IPS-15b (cell line): ENCODE measurements around the gene TMEM86A.
"Not testable (repeated sequence)": the region's sequence is repeated elsewhere in the genome, so short reads cannot be mapped to it uniquely, and the experiment has no call there.

Source experiments
- H3K27me3 ChIP-seq: one replicate; pipeline ENCODE4 v1.6.1; 2013; ENCODE audit warnings: low read length; ENCODE audit not compliant: control insufficient read depth, insufficient read depth
- H3K36me3 ChIP-seq: one replicate; pipeline ENCODE4 v1.6.1; 2013; ENCODE audit warnings: low read length; ENCODE audit not compliant: control insufficient read depth, insufficient read depth
- H3K4me1 ChIP-seq: one replicate; pipeline ENCODE4 v1.6.1; 2013; ENCODE audit warnings: mild to moderate bottlenecking, low read length; ENCODE audit not compliant: control insufficient read depth, insufficient read depth
- H3K4me3 ChIP-seq: one replicate; pipeline ENCODE4 v1.5.1; 2013; ENCODE audit warnings: low read depth, low read length
- H3K9ac ChIP-seq: one replicate; pipeline ENCODE4 v1.6.1; 2013; ENCODE audit warnings: low read depth, mild to moderate bottlenecking, low read length
- H3K9me3 ChIP-seq: one replicate; pipeline ENCODE4 v1.6.1; 2013; ENCODE audit warnings: mild to moderate bottlenecking, low read length; ENCODE audit not compliant: control insufficient read depth, insufficient read depth

The TMEM86A gene, protein sequence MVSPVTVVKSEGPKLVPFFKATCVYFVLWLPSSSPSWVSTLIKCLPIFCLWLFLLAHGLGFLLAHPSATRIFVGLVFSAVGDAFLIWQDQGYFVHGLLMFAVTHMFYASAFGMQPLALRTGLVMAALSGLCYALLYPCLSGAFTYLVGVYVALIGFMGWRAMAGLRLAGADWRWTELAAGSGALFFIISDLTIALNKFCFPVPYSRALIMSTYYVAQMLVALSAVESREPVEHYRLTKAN

DNA sequence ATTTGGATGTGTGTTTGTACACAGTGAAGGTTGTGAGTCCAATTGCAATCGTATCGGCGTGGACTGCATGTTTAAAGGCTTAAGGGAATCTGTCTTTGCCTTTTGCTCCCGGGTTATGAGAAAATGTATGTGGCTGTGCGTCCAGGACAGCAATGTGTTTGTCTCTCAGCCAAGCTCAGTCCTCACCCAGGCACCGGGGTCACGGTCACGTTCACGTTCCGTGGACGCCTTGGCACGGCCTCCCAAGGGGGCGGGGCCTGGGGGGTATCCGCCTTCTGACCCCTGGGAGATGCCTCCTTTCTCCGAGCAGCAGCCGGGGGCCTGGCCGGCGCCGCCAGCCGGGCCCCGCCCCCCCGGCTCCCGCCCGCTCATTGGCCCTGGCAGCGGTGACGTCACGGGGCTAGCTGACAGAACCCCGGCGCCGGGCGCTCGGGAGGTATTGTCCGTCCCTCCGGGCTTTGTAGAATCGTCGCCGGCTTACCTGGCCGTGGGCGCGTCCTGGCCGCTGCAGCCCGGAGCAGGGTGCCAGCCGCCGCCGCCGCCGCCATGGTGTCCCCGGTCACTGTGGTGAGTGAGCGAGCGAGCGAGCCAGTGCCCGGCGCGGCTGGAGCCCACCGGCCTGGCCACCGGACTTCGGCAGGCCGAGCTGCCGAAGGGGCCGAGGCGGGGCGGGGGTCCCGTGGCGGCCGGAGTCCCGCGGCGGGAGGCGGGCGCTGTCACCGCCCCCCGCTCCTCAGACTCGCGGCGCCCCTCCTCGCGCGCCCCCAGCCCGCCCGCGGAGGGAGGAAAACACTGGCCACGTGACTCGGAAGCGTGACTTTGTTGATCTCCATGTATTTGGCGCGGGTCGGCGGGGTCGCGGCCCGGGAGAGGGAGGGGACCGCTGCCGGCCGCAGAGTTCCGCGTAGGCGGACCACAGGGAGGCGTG lies at the start of gene TMEM86A:
Gene TMEM86A (plus strand): TSS at position 439 of the 928 bp plus-strand sequence. CDS start 108 bp downstream, at position 547.
- no peaks in the 10 kb centered on the region for H3K9me3 ChIP-seq
- H3K4me3 ChIP-seq: peak within 1 kb of the TSS; percentile 65
- H3K36me3 ChIP-seq: no peaks in the 10 kb centered on the region
- H3K4me1 ChIP-seq: peaks cover 2% of the 10 kb centered on the region
- no peak within 1 kb of the TSS for H3K9ac ChIP-seq
- H3K27me3 ChIP-seq: peaks cover 30% of the 10 kb centered on the region

DNA sequence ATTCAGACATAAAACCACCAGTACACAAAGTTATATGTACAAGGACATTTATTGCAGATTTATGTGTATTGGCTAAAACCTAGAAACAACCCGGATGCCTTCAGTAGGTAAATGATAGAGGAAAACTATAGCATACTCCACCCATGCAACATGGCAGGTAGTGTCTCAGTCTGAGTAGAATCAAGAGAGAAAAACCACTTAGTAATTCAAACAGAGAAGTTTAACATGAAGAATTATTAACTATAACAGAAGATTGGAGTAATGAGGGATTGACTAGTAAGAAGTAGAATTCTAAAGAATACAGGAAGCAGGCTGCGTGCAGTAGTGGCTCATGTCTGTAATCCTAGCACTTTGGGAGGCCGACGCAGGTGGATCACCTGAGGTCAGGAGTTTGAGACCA lies 48.2 kb upstream of the TMEM86A start:
- H3K9me3 ChIP-seq: no peaks in the 10 kb centered on the region
- no peaks in the 10 kb centered on the region for H3K4me1 ChIP-seq
- no peaks in the 10 kb centered on the region for H3K36me3 ChIP-seq
- H3K9ac ChIP-seq: no peak overlapping the region
- H3K27me3 ChIP-seq: no peaks in the 10 kb centered on the region
- H3K4me3 ChIP-seq: no peak overlapping the region

DNA sequence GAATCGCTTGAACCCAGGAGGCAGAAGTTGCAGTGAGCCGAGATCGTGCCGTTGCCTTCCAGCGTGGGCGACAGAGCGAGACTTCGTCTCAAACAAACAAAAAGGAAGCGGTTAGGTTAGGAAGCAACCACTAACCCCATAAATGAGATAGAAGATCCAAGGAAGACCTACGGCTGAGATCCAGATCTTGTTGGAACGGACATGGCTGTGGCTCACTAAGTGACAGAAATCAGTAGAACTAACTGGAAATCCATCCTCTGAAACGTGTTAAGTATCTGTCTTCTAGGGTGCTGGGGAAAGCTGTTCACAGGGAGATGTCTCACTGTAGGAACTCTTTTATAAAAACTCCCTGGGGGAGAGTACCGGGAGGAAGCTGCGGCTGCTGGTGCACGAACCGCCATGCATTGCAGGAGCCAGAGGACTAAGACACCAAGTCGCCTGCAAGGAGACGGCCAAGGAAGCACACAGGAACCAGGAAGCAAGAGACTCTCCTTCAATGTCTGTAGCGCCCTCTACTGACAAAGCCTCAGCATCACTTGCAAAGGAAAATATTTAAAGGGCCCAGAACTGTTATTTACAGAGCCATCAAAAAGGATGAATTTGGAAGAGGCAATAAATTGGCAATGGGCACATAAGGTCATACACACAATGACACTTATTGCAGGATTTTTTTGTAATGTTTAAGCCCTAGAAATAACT lies 47.6 kb upstream of the TMEM86A start:
- Histone ChIP-seq H3K9ac (no peak overlapping the region), H3K36me3 (no peaks in the 10 kb centered on the region), H3K9me3 (no peaks in the 10 kb centered on the region), H3K27me3 (no peaks in the 10 kb centered on the region), H3K4me3 (peak overlapping the region; percentile 33), H3K4me1 (no peaks in the 10 kb centered on the region)

DNA sequence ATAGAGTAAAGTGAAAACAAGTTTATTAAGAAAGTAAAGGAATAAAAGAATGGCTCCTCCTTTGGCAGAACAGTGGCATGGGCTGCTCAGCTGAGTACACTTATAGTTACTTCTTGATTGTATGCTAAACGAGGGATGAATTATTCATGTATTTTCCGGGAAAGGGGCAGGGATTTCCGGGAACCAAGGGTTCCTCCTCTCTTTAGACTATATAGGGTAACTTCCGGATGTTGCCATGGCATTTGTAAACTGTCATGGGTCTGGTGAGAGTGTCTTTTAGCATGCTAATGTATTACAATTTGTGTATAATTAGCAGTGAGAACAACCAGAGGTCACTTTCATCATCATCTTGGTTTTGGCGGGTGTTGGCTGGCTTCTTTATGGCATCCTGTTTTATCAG lies 40.9 kb upstream of the TMEM86A start:
- Histone ChIP-seq H3K27me3 (no peaks in the 10 kb centered on the region), H3K4me1 (no peaks in the 10 kb centered on the region), H3K9ac (no peak overlapping the region), H3K4me3 (no peak overlapping the region), H3K9me3 (peaks cover 5% of the 10 kb centered on the region), H3K36me3 (no peaks in the 10 kb centered on the region)

DNA sequence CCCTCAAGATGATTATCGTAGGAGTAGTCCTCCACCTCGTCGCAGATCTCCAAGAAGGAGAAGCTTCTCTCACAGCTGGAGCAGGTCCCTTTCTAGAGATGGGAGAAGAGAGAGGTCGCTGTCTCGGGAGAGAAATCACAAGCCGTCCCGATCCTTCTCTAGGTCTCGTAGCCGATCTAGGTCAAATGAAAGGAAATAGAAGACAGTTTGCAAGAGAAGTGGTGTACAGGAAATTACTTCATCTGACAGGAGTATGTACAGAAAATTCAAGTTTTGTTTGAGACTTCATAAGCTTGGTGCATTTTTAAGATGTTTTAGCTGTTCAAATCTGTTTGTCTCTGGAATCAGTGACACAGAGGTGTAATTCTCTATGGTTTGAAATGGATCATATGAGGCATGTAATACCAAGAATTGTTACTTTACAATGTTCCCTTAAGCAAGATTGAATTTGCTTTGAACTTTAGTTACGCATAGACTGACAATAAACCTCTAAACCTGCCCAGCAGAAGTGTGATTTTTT lies 33.2 kb upstream of the TMEM86A start:
- H3K36me3 ChIP-seq, H3K9ac ChIP-seq: not testable (repeated sequence)

DNA sequence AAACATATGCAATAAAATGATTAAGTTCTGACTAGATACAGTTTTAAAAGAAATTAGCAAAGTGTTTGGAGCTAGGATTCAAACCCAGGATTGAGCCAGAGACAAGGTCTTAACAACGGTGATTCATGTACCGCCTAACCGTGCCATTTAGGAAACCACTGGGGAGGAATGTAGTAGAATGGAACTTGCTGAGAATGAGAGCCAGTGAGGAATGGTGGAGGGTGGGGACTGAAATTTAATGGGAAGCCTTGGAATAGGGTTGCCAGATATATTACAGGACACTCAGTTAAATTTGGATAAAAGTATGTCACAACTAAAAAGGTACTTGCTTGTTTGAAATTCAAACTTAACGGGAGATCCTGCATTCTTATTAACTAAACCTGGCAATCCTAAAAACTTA lies 30.4 kb upstream of the TMEM86A start:
- Histone ChIP-seq H3K4me1 (no peaks in the 10 kb centered on the region), H3K9ac (no peak overlapping the region), H3K36me3 (no peaks in the 10 kb centered on the region), H3K27me3 (no peaks in the 10 kb centered on the region), H3K4me3 (no peak overlapping the region), H3K9me3 (no peaks in the 10 kb centered on the region)

More for the DNA sequence above, 33.2 kb upstream of the TMEM86A start:
- not testable (repeated sequence) for H3K27me3 ChIP-seq, H3K4me1 ChIP-seq, H3K9me3 ChIP-seq, H3K4me3 ChIP-seq

DNA sequence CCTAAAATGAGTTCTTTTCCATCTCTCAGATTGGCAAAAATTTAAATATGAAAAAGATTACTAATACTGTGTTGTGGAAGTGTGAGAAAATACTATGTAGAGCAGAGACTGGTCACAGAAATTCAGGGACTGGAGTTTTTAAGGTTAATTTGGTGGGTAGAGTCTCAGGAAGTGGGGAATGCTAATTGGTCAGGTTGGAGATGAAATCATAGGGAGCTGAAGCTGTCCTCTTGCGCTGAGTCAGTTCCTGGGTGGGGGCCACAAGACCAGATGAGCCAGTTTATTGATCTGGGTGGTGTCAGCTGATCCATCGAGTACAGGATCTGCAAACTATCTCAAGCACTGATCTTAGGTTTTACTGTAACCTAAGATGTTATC lies 29.4 kb upstream of the TMEM86A start:
- Histone ChIP-seq H3K27me3 (no peaks in the 10 kb centered on the region), H3K4me1 (no peaks in the 10 kb centered on the region), H3K36me3 (no peaks in the 10 kb centered on the region), H3K9me3 (no peaks in the 10 kb centered on the region), H3K9ac (no peak overlapping the region), H3K4me3 (no peak overlapping the region)

DNA sequence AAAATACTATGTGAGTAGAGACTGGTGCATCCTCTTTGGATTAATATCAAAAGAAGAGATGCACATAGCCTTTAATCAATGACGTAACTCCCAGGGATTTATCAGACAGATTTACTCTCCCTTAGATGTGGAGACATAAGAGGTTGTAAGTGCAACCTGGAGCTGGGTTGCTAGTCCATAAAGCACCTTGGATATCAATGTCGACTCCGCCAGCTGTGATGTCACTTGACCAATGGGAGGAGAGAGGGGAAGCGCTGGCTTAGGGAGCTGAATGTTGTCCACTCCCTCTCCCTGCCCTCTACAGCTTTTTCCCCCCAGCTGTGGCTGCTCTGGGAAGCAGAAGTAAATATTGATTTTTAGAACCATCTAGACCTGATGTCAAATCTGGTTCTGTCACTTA lies 28.9 kb upstream of the TMEM86A start:
- no peak overlapping the region for H3K4me3 ChIP-seq
- H3K4me1 ChIP-seq: no peaks in the 10 kb centered on the region
- no peak overlapping the region for H3K9ac ChIP-seq
- H3K27me3 ChIP-seq: no peaks in the 10 kb centered on the region
- H3K9me3 ChIP-seq: no peaks in the 10 kb centered on the region
- H3K36me3 ChIP-seq: no peaks in the 10 kb centered on the region

DNA sequence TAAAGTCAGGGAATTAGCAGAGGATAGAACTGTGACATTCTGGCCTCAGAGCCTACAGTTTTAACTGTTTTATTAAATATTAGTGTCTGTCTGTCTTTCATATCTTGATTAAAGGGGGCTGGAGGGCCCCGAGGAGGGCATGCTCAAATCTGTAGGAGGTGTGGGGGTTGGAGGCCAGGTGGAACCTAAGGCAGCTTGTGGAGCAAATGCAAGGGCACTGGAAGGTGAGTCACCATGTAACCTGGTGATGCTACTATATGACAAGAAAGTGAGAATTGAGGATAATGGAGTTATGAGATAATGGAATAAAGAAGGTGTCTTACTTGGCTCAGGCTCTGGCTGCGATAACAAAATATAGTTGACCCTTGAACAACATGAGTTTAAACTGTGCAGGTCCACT lies 27.3 kb upstream of the TMEM86A start:
- no peaks in the 10 kb centered on the region for H3K36me3 ChIP-seq
- no peak overlapping the region for H3K9ac ChIP-seq
- no peaks in the 10 kb centered on the region for H3K27me3 ChIP-seq
- no peak overlapping the region for H3K4me3 ChIP-seq
- no peaks in the 10 kb centered on the region for H3K4me1 ChIP-seq
- H3K9me3 ChIP-seq: no peaks in the 10 kb centered on the region

DNA sequence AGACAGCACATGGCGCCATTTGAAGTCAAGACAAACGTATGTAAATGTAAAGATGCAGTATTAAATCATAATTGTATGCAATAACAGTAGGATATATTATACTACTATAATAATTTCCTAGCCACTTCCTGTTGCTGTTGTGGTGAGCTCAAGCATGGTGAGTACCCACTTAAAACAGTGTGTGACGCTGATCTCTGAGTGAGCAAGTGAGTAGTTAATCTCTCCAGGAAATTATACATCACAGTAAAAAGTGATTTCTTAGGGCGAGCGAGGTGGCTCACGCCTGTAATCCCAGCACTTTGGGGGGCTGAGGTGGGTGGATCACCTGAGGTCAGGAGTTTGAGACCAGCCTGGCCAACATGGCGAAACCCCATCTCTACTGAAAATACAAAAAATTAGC lies 26.4 kb upstream of the TMEM86A start:
- not testable (repeated sequence) for H3K4me3 ChIP-seq, H3K36me3 ChIP-seq, H3K27me3 ChIP-seq, H3K4me1 ChIP-seq, H3K9me3 ChIP-seq, H3K9ac ChIP-seq

DNA sequence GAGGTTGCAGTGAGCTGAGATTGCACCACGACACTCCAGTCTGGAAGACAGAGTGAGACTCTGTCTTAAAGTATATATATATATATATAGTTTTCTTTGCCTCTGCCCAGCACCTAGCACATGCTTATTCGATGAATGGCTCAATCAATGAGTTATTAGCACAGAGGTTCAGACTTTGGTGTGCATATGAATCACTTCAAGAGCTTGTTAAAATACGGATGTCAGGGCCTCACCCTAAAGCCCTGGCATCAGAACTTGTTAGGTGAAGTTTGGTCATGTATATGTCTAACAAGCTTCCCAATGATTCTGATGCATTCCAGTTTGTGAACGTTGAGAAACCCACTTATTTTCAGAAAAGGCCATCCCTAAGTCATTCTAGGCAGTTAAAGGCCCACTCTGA lies 21.8 kb upstream of the TMEM86A start:
- Histone ChIP-seq H3K4me3 (no peak overlapping the region), H3K27me3 (no peaks in the 10 kb centered on the region), H3K4me1 (no peaks in the 10 kb centered on the region), H3K9ac (no peak overlapping the region), H3K9me3 (no peaks in the 10 kb centered on the region), H3K36me3 (no peaks in the 10 kb centered on the region)
